ENCODE measurements around the gene IGFBP5.

GRCh38 chr2:216657980-216658379 lies 37.4 kb downstream of the IGFBP5 start:
- TF ChIP-seq CTCF (conservative IDR thresholded peaks at IDR 0.05) = no peak
- no peak for TF ChIP-seq ZFX (IDR thresholded peaks at IDR 0.05)

All from C4-2B (cell line).